A673 (cell line): ENCODE measurements around the gene SENP2. TPM values are rescaled to one million over a fixed set of nuclear protein-coding genes. Genes with fewer than 3 reads are reported as not detected.
"Not testable (repeated sequence)": the region's sequence is repeated elsewhere in the genome, so short reads cannot be mapped to it uniquely, and the experiment has no call there.

ENCODE experiments used
- BruUV-seq: library from RNA; stranded (reverse); fragments of 400-500 nt; replicated peaks from 2 replicates; lab custom pipeline; 2021; lab: Mats Ljungman, UMichigan
- CTCF ChIA-PET: fragments of 300-600 bp; sonication (Branson Sonifier 250); formaldehyde crosslinking; loops from one replicate; lab custom pipeline; 2022; ENCODE audit warnings: antibody characterized with exemption; lab: Charles Lee
- POLR2A ChIA-PET: fragments of 300-600 bp; sonication (Branson Sonifier 250); formaldehyde crosslinking; loops from one replicate; lab custom pipeline; 2022; ENCODE audit warnings: antibody characterized with exemption; ENCODE audit not compliant: low non-redundant PET; lab: Charles Lee
- DNase-seq: peaks from one replicate; pipeline ENCODE4 v3.0.0-alpha.2; 2015; ENCODE audit warnings: low spot score
- H3K27ac ChIP-seq: fragments of 200-600 bp; sonication (generic); 2 replicates; pipeline ENCODE4 v1.5.1; 2016; ENCODE audit warnings: mixed run types, low read depth, mild to moderate bottlenecking, mixed read lengths, antibody characterized with exemption, low read length; ENCODE audit not compliant: poor library complexity, severe bottlenecking
- H3K27me3 ChIP-seq: fragments of 200-600 bp; sonication (generic); replicated peaks from 2 replicates; pipeline ENCODE4 v1.6.1; 2017; ENCODE audit warnings: mixed run types, low read depth, mild to moderate bottlenecking, mixed read lengths, antibody characterized with exemption, low read length; ENCODE audit not compliant: insufficient read depth, poor library complexity
- H3K36me3 ChIP-seq: fragments of 200-600 bp; sonication (generic); 2 replicates; pipeline ENCODE4 v1.6.1; 2016; ENCODE audit warnings: mixed run types, mild to moderate bottlenecking, mixed read lengths, antibody characterized with exemption, low read length; ENCODE audit not compliant: insufficient read depth, poor library complexity, severe bottlenecking
- H3K4me1 ChIP-seq: fragments of 200-600 bp; sonication (generic); 2 replicates; pipeline ENCODE4 v1.6.1; 2017; ENCODE audit warnings: mixed run types, mild to moderate bottlenecking, mixed read lengths, antibody characterized with exemption, low read length; ENCODE audit not compliant: insufficient read depth, poor library complexity, severe bottlenecking
- H3K4me3 ChIP-seq: fragments of 200-600 bp; sonication (generic); 2 replicates; pipeline ENCODE4 v1.5.1; 2016; ENCODE audit warnings: low read depth, mixed run types, mild to moderate bottlenecking, mixed read lengths, low read length; ENCODE audit not compliant: poor library complexity, severe bottlenecking
- H3K9me3 ChIP-seq: fragments of 200-600 bp; sonication (generic); 2 replicates; pipeline ENCODE4 v1.6.1; 2016; ENCODE audit warnings: mixed run types, low read depth, mild to moderate bottlenecking, mixed read lengths, antibody characterized with exemption, low read length; ENCODE audit not compliant: poor library complexity, severe bottlenecking
- EZH2 ChIP-seq: fragments of 200-600 bp; sonication (generic); IDR thresholded peaks from 2 replicates; pipeline ENCODE4 v1.6.1; 2017; ENCODE audit warnings: borderline replicate concordance, low read depth, mild to moderate bottlenecking, mixed read lengths, antibody characterized with exemption, low read length; ENCODE audit not compliant: poor library complexity, severe bottlenecking
- intact Hi-C: fragments of 100-400 bp; cut with micrococcal nuclease; formaldehyde crosslinking; loops from one replicate; pipeline ENCODE4 v1.10.0; 2022; ENCODE audit not compliant: unreplicated experiment
- total RNA-seq: library from RNA; stranded (reverse); gene quantifications from 2 replicates; pipeline ENCODE4 v1.2.3, GENCODE V29; 2021
- TF ChIP-seq, protein P1 (sequence below): fragments of 300-800, 200-600 bp; sonication (generic); conservative IDR thresholded peaks from 2 replicates; pipeline ENCODE4 v1.5.1; 2017; ENCODE audit warnings: low read depth, mild to moderate bottlenecking, antibody characterized with exemption, low read length, moderate library complexity, mixed read lengths

Gene SENP2
- total RNA-seq, 1 experiment from 2014 or later = 43.4 TPM

GRCh38 chr3:185639632-185640206 lies 53.6 kb downstream of the SENP2 start:
- Histone ChIP-seq H3K27me3 (no peaks in the 10 kb centered on the region), H3K9me3 (no peaks in the 10 kb centered on the region), H3K4me3 (no peak overlapping the region), H3K36me3 (peaks cover 6% of the 10 kb centered on the region), H3K27ac (no peak overlapping the region), H3K4me1 (no peaks in the 10 kb centered on the region)
- BruUV-seq = no TSS peak
- TF ChIP-seq, protein P1, sequence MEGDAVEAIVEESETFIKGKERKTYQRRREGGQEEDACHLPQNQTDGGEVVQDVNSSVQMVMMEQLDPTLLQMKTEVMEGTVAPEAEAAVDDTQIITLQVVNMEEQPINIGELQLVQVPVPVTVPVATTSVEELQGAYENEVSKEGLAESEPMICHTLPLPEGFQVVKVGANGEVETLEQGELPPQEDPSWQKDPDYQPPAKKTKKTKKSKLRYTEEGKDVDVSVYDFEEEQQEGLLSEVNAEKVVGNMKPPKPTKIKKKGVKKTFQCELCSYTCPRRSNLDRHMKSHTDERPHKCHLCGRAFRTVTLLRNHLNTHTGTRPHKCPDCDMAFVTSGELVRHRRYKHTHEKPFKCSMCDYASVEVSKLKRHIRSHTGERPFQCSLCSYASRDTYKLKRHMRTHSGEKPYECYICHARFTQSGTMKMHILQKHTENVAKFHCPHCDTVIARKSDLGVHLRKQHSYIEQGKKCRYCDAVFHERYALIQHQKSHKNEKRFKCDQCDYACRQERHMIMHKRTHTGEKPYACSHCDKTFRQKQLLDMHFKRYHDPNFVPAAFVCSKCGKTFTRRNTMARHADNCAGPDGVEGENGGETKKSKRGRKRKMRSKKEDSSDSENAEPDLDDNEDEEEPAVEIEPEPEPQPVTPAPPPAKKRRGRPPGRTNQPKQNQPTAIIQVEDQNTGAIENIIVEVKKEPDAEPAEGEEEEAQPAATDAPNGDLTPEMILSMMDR = no peak
- no peak for TF ChIP-seq EZH2
- POLR2A ChIA-PET = no interaction called here
- CTCF ChIA-PET = no interaction called here
- no peak for DNase-seq
- intact Hi-C loops = no loop called here

DNA sequence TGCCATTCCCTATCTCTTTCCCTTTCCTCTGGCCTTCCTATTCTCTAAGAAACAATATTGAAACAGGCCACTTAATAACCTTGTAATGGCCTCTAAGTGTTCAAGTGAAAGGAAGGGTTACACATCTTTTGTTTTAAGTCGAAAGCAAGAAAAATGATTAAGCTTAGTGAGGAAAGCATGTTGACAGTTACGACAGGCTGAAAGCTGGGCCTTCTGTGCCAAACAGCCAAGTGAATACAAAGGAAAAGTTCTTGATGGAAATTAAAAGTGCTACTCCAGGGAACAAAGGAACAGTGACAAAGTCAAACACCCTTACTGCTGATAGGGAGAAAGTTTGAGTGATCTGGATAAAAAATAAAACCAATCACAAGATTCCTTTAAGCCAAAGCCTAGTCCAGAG lies 54.2 kb downstream of the SENP2 start:
- CTCF ChIA-PET = no interaction called here
- no peak overlapping the region for H3K27ac ChIP-seq
- peaks cover 10% of the 10 kb centered on the region for H3K36me3 ChIP-seq
- TF ChIP-seq EZH2 = no peak
- TF ChIP-seq, protein P1 = no peak
- intact Hi-C loops = no loop called here
- H3K4me3 ChIP-seq = no peak overlapping the region
- no peaks in the 10 kb centered on the region for H3K9me3 ChIP-seq
- POLR2A ChIA-PET = no interaction called here
- no peaks in the 10 kb centered on the region for H3K27me3 ChIP-seq
- no TSS peak for BruUV-seq
- no peak for DNase-seq
- H3K4me1 ChIP-seq = no peaks in the 10 kb centered on the region

- H3K4me1 ChIP-seq, CTCF ChIA-PET, H3K27ac ChIP-seq, H3K9me3 ChIP-seq, H3K27me3 ChIP-seq, H3K4me3 ChIP-seq, intact Hi-C loops, POLR2A ChIA-PET, DNase-seq, BruUV-seq: not testable (repeated sequence)
- H3K36me3 ChIP-seq = peaks cover 49% of the 10 kb centered on the region
Observed at GRCh38 chr3:185645191-185645590, 59.1 kb downstream of the SENP2 start.
